Measurements from ENCODE around the gene GIGYF1. TPM values are rescaled to one million over a fixed set of nuclear protein-coding genes. Genes with fewer than 3 reads are reported as not detected.

The GIGYF1 gene
- total and polyA plus RNA-seq, 2 of the 8 experiments (the other 6 are each of a cell fraction or from before 2014, with no cell fraction given): 24.1 to 99.3 TPM

- H3K18ac ChIP-seq (ENCODE audit: extremely low read depth, low read length): no peak overlapping the region
- FAIRE-seq: no peak
- TF ChIP-seq RBBP5 (IDR thresholded peaks at IDR 0.05; ENCODE audit: borderline replicate concordance, low read depth, low read length) (no peak), POLR2AphosphoS5 (IDR thresholded peaks at IDR 0.05; ENCODE audit: low read depth, low read length) (no peak), HDAC6 (IDR thresholded peaks at IDR 0.05; ENCODE audit: low read depth, low read length) (no peak), SIX5 (IDR thresholded peaks at IDR 0.05; ENCODE audit: low read depth, low read length) (no peak), POU5F1 (IDR thresholded peaks at IDR 0.05; ENCODE audit: low read depth, low read length) (no peak), KDM1A (IDR thresholded peaks at IDR 0.05; ENCODE audit: borderline replicate concordance, low read length) (no peak), USF2 (IDR thresholded peaks at IDR 0.05; ENCODE audit: low read length) (no peak), CBX8 (IDR thresholded peaks at IDR 0.05; ENCODE audit: borderline replicate concordance, low read depth, low read length) (no peak), KDM5A (IDR thresholded peaks at IDR 0.05; ENCODE audit: low read length) (no peak)
- H4K8ac ChIP-seq (ENCODE audit: extremely low read depth, insufficient read depth, low read length): no peak overlapping the region
- H3K4me3 ChIP-seq (ENCODE audit: extremely low read depth in 1 of 4, insufficient read depth in 2 of 4, low read depth in 3 of 4, low read length in 4 of 4): no peak overlapping the region
- H2BK15ac ChIP-seq (ENCODE audit: low read length): no peak overlapping the region
- H3K27ac ChIP-seq (ENCODE audit: low read depth, low read length): no peak overlapping the region
- no peaks in the 10 kb centered on the region for H3K4me1 ChIP-seq (replicated peaks in 1 of 4; ENCODE audit: control insufficient read depth in 3 of 4, insufficient read depth in 4 of 4, low read length in 3 of 4)
- H2BK20ac ChIP-seq (ENCODE audit: low read length): no peak overlapping the region
- H3K27me3 ChIP-seq (replicated peaks in 1 of 4; ENCODE audit: control insufficient read depth in 3 of 4, extremely low read depth in 1 of 4, insufficient read depth in 3 of 4, low read length in 3 of 4): no peaks in the 10 kb centered on the region; a peak in 1 of 7 replicates
- CTCF ChIA-PET (ENCODE audit: partially characterized antibody): interaction anchor here (0.6 to 1.9 kb wide), 4 partner anchors 10 to 174 kb away, joined by 3 to 9 read pairs (median 4); no protein-coding TSS in a partner anchor
- H2AK5ac ChIP-seq (ENCODE audit: low read depth, low read length): no peak overlapping the region
- H3K9ac ChIP-seq (replicated peaks in 1 of 4; ENCODE audit: extremely low read depth in 1 of 4, low read depth in 3 of 4, low read length in 3 of 4): no peak overlapping the region
- H4K5ac ChIP-seq (ENCODE audit: insufficient read length, low read depth, low read length): no peak overlapping the region
- H3K14ac ChIP-seq (ENCODE audit: insufficient read length): no peak overlapping the region
- no peaks in the 10 kb centered on the region for H3K36me3 ChIP-seq (ENCODE audit: control insufficient read depth in 2 of 4, insufficient read depth in 4 of 4, low read length in 3 of 4)
- no peaks in the 10 kb centered on the region for H3K79me1 ChIP-seq (ENCODE audit: low read depth, low read length)
- no peaks in the 10 kb centered on the region for H3K79me2 ChIP-seq (ENCODE audit: control insufficient read depth in 1 of 2, insufficient read depth in 2 of 2, low read length in 2 of 2)
- H3K9me3 ChIP-seq (ENCODE audit: insufficient read depth in 2 of 2, low read depth in 1 of 2, low read length in 1 of 2): no peaks in the 10 kb centered on the region
- H3K23ac ChIP-seq (ENCODE audit: insufficient read length): no peak overlapping the region
- H3K4me2 ChIP-seq (ENCODE audit: insufficient read depth in 1 of 2, low read depth in 2 of 2, low read length in 2 of 2): no peak overlapping the region
- H3K4ac ChIP-seq (replicated peaks; ENCODE audit: insufficient read length, low read depth, low read length): no peak overlapping the region
- H3K23me2 ChIP-seq (ENCODE audit: low read depth, low read length): no peaks in the 10 kb centered on the region
- no peak overlapping the region for H2BK5ac ChIP-seq (ENCODE audit: low read depth, low read length)
- H4K20me1 ChIP-seq (replicated peaks in 1 of 2; ENCODE audit: control insufficient read depth in 1 of 2, insufficient read depth in 2 of 2, low read length in 2 of 2): no peaks in the 10 kb centered on the region
- H2BK120ac ChIP-seq (replicated peaks; ENCODE audit: low read depth, low read length): no peak overlapping the region
- no peak overlapping the region for H2BK12ac ChIP-seq (ENCODE audit: low read depth, low read length)
- POLR2A ChIA-PET (ENCODE audit: partially characterized antibody): interaction anchor here (1.3 kb wide), 1 partner anchor 26 kb away, joined by 4 read pairs; the partner anchor contains the start of gene POP7
- WGBS, 2 experiments (ENCODE audit: extremely low coverage in 1 of 2, insufficient coverage in 1 of 2, insufficient read length in 1 of 2, insufficient replicate concordance in 2 of 2, low coverage in 1 of 2, low lambda C conversion rate in 2 of 2, missing lambda C conversion rate in 1 of 2): 94% methylated on average over 7 of the region's 11 CpGs; no CpG with 5 or more reads in 1 of the 2 experiments
- H3K56ac ChIP-seq (replicated peaks; ENCODE audit: insufficient read length, low read depth, low read length): no peak overlapping the region
- H4K91ac ChIP-seq (replicated peaks; ENCODE audit: insufficient read length, low read length): no peak overlapping the region
- no peak overlapping the region for H2AFZ ChIP-seq (ENCODE audit: low read length)
- no peak for DNase-seq (ENCODE audit: low read depth in 1 of 2, low spot score in 2 of 2)
These were observed 38.0 kb upstream of the GIGYF1 start for GRCh38 chr7:100731937-100732636.

Data from H1 (cell line).